Measurements from ENCODE around the gene MKI67.

The MKI67 gene

DNA sequence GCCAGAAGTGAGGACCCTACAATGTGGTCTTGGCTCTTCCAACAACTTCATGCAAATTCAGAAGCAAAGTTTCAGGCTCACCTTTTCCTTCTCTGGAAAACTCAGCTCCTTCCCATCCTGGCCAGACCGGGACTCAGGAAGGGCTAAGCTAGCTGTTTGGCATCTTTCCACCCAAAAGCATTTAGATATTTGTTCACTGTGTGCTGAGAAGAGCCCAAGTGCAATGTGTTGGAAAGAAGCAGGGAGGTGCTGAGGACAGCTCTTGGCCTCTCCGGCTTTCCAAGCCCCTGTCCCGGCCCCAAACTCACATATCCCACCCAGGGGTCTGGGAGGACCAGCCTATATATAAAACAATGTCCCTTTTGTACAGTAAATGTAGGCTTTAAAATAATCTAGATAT, 44.5 kb downstream of the MKI67 start:
- DNase-seq: no peak

DNA sequence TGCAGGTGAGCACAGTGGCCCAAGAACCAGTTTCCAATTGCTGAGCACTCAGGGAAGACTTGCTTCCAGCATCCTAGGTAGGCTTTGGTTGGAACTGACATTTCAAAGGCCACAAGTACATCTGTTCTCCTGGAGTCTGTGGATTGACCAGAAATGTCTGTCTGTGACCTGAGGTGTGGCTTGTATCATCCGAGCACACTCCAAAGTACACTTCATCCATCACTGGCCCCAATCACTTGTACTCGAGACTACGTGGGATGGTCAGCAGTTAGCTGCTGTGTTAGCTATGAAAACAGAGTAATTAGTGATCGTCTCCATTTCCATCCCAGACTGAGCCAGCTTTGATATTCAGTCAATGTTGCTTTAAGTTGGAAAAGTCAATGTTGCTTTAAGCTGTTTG, 45.0 kb downstream of the MKI67 start:
- no peak for DNase-seq

DNA sequence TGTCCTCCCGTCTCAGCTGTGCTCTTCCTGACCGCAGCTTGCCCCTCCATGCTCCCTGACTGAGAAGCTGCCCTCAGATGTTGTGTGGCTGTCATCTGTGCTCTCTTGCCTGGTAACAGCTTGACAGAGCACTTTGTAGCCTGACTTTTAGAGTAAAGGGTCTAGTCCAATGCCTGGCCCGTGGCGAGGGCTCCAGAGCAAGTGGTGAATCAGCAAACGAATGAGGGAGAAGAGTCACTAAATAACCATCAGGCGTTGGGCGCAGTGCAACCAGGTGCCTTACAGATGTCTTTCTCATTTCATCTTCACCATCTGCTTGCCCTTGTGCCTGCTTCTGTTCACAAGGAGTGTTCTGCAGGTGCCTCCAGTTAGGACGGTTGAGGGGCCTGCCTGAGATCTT, 45.6 kb downstream of the MKI67 start:
- no peak for DNase-seq

DNA sequence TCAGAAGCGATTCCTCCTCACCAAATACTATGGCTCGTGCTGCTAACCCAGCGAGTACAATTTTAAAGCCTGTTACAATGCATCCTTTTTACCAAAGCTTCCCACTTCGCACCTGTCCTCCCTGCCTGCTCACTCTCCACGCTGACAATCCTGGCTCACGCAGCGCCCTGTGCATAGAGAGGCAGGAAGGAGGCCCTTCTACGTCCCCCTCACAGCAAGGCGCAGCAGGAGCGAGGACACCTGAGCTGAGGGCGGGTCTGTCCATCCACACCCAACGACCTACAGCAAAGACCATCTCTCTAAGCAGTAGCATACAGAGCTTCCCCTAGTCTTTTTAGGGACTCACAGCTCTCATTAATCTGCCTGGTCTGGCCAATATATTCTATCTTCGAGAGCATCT, 46.0 kb downstream of the MKI67 start:
- no peak for DNase-seq

DNA sequence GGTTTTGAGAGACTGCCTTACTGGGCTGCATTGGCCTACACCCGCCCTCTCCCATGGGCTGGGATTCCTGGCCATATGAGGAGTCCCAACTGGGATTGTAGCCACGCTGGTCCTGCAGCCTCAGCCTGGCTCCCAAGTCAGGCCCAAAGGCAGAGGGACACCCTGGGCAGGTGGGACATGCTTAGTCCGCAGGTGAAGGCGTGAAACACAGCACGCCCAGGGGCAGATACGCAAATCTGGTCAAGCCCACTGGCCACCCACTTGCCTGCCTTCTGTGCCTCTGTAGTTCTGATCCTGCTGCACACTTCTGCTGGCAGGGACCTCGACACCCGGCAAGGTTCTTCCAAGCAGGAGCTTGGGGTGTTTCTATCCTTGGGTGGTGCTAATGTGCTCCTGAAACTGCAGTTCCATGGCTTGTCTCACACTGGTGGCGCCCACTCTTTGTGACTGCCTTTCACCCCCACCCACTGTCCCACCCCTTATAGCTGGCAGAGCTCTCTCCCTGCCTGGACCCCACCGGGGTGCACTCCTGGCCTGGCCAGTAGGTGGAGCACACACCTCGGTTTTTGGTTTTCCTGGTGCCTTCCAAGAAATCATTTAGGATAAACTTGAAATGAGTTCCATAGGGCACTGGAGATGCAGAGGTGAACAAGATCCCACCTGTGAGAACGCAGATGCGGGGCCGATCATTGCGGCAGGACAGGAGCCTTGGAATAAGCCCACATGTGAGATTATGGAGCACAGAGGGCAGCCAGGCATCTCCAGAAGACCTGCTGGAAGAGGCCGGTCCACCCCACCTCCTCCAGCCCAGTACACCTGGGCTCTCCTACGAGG, 47.9 kb downstream of the MKI67 start:
- no peak for DNase-seq

DNA sequence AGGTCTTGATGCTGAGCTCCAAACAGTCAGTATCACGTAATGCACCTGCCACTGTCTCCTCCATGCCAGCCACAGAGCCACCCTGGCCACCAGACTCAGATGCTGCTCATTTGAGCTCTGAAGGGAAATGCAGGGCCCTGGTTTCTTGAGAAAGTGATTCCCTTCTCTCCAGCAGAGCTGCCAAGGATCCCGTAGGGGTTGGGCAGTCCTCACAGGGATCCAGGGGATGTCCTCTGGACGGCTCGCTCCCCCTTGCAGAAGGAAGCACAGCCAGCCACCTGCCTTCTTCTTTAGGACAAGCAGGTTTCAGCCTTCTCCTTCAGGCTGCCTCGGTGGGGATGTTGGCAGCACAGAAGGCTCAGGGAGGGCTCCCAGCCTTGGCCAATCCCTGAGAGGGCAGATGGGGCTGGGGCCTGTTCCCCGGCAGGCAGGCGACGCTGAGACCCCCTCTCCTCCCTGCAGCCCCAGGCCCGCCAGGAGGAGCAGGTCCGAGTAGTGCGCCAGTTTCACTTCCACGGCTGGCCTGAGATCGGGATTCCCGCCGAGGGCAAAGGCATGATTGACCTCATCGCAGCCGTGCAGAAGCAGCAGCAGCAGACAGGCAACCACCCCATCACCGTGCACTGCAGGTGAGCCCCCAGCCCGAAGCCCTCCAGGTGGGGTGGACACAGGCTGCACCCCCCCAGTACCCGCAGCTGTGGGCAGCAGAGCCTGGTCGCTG, 48.9 kb downstream of the MKI67 start:
- DNase-seq: no peak

DNA sequence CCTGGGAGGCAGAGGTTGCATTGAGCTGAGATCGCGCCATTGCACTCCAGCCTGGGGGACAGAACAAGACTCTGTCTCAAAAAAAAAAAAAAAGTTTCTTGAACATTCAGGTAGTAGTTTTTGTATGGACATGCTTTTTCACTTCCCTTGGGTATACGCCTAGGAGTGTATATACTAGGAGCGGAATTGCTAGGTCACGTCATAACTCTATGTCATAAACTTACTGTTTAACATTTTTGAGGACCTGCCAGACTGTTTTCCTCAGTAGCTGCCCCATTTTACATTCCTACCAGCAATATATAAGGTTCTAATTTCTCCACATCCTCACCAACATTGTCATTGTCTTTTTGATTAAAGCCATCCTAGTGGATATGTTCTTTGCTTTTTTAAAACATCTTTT, 51.6 kb downstream of the MKI67 start:
- DNase-seq: no peak

DNA sequence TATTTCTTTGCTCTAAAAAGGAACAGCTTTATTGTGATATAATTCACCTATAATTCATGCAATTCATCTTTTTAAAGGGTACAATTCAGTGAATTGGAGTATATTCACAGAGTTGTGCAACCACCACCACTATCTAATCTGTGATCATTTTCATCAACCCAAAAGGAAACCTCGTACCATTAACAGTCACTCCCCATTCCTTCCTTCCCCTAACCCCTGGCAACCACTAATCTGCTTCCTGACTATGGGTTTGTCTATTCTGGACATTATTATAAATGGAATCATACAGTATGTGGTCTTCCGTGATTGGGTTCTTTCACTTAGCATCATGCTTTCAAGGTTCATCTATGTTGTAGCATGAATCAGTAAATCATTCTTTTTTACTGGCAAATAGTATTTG, 52.3 kb downstream of the MKI67 start:
- no peak for DNase-seq

DNA sequence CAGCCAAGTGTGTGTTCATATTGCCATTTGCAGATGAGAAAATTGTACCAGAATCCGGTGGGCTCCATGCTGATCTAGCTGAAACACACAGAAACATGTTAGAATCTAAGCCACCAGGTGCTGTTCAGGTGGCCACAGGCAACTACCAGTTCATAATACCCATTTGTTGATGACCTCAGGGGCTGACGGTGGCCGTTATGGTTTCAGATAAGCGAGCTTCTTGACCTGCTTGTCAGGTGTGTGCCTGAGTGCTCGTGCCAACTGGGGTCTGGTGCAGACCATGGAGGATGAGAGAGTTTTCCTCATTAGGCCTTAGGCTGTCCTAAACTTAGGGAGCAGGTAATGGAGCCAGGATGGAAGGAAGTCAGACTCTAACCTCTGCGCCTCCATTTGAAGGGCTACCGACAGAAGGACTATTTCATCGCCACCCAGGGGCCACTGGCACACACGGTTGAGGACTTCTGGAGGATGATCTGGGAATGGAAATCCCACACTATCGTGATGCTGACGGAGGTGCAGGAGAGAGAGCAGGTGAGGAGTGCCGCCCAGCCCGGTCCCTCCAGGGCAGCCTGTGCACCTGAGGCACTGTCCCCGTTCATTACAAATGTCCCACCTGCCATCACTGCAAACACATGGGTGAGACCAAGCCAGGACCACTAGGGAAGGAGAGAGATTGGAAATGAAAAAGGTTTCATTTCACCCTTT, 53.1 kb downstream of the MKI67 start:
- DNase-seq: no peak

DNA sequence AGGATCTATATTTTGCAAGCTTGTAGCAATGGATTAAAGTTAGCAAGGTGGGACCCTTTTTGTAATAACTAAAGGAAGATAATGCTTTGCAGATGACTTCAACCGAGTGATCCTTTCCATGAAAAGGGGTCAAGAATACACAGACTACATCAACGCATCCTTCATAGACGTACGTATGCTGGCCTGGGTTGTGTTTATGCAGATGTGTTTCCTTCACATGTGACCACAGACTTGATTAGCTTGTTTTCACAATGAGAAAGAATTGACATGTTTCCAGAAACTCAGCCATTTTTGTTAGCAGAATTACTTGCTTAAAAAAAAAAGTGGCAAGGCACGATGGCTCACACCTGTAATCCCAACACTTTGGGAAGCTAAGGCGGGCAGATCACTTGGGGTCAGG, 54.2 kb downstream of the MKI67 start:
- no peak for DNase-seq

DNA sequence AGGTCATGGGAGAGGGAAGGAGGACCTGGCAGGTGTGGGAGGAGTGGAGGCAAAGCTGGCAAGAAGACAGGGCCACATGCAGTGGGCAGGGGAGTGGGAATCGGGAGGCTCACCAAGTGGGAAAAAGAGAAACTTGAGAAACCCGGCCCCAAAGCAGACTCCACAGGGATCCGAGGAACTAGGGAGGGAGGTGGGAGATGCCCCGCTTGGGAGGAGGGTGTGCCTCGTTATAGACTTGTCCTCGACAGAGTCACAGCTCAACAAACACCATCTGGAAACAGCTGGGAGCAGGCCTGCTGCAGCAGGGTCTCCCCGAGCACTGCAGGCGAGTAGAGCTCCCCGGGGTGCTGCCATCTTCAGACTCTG, 54.8 kb downstream of the MKI67 start:
- no peak for DNase-seq

DNA sequence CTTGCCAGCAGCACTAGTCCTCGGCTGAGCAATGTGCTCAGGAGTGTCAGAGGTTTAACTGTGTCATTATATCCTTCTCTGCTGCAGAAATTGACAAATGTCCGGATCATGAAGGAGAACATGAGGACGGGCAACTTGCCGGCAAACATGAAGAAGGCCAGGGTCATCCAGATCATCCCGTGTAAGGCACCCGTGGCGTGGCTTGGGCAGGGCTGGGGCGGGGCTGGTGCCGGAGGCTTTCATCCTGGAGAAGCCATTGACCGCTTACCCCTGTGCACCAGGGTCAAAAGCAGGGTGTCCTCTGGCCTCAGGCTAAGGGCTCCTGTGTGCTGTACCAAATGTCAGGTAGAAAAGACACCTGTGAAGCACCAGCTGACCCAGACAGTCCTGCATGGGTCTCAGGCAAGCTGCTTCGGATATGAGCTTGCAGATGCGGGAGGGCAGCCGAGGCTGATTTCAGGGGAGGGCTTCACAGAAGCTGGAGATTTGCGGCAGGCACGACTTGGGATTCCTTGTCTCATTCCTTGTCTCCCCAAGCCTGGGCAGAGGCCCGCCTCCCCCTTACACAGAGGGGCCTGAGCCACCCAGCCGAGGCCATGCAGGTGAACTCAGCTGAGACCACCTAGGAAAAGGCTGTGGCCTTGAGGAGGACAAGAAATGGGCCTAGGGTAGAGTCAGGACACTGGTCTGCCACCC, 55.4 kb downstream of the MKI67 start:
- no peak for DNase-seq

DNA sequence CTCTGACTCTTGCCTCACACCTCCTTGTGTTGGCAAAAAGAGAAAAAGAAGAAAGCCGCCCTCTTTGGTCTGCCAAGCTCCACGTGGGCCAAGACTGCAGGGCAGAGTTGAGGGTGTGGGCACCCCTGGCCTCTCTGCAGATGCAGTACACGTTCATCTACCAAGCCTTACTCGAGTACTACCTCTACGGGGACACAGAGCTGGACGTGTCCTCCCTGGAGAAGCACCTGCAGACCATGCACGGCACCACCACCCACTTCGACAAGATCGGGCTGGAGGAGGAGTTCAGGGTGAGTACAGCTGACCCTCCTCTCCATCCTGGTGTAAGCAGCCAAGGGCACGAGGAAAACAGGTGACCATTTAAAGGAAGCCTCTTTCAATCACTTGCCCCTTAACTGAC, 56.1 kb downstream of the MKI67 start:
- DNase-seq: no peak

DNA sequence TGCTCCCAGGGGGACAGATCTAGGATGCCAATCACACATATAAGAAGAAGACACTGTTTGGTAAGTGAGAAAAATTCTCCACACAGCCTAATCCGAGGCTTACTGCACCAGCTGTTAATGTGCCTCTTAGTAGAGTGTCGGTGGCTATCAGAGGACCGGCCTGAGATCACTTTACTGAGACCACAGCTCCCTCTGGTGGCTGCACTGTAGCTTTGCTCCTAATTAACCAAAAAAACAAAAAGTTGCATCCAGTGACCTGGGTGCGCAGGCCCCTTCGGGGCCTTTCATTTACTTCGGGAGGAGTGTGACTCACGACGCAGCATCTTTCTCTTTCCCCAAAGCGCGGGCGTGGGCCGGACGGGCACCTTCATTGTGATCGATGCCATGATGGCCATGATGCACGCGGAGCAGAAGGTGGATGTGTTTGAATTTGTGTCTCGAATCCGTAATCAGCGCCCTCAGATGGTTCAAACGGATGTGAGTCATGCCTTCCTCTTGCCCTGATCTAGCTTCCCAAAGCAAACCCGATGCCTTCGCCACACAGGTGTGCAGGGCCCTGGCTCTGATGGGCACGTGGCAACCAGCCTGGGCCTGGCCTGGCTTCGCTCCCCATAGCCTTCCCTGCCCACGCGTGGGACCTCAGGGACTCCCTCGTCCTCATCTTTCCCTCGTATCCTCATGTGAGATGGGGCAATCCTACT, 56.7 kb downstream of the MKI67 start:
- DNase-seq: peak; percentile 39

DNA sequence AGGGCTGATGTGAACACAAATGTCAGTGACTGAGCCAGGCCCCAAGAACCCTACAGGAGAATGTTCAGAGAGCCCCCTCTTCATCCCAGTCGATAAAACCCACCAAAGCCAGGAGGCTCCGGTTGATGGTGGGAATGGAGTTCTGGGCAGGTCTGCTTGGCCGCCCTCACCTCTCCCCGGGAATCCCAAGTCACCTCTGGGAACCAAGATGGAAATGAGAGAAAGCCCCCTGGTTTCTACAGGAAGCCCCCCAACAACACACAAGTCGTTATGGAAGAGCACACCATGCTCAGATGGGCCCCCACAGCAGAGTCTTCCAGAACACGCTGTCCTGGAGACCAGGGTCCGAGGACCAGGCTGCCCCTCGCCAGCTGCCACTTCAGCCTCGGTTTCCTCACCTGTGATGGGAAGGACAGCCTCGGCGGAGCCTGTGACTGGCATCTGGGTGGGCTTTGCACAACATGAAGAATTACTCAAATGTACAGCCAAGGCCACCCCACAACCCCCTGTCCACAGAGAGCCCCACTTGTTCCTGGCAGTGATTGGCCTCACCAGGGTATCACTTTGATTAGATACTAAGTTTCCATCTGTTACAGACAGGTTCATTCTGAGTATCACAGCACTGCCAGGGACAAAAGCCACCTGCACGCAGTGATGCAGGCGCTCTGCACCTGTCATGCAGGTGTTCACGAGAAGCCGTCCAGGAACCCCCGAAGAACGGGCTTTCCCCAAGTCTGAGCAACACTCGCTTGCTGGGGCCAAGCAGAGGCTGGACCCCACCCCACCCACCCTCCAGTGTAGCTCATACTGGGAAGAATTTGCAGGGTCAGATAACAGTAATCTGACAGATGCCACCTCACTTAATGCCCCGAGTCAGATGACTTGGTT, 57.6 kb downstream of the MKI67 start:
- no peak for DNase-seq

DNA sequence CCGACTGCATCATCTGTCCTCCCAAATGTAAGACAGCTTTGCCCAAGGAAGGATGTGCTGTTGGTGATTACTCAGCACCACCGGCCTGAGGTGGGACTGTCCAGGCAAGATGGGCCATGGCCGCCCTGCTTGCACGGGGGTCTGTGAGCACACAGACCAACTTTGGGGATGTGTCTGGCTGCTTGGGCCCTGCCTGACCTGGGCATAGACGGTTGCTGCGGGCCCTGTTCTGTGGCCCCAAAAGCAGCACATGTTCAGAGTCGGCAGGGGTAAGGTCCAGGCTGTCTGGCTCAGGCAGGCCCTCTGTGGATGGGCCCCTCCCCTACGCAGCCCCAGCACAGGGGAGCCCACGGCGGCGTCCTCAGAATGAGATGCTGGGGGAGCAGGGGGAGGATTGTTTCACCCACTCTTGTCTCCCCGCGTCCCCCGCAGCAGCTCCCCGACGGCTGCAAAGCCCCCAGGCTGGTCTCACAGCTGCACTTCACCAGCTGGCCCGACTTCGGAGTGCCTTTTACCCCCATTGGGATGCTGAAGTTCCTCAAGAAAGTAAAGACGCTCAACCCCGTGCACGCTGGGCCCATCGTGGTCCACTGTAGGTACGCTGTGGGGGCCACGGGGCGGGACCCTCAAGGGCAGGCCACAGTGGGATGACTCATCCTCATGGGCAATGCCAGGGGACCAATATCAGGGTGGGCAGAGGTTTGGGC, 58.4 kb downstream of the MKI67 start:
- DNase-seq: no peak

DNA sequence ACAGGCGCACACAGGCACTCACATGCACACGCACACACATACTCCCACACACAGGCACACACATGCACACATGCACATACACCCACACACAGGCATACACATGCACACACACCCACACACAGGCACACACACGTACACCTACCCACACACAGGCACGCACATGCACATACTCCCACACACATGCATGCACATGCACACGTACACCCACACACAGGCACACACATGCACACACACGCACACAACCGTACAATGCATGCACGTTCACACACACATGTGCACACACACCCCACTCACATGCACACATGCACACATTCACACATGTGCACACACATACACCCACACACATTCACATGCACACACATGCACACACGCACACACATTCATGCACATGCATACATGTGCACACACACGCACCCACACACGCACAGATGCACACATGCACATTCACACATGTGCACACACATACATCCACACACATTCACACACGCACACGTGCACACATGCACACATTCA, 59.3 kb downstream of the MKI67 start:
- DNase-seq: no peak

DNA sequence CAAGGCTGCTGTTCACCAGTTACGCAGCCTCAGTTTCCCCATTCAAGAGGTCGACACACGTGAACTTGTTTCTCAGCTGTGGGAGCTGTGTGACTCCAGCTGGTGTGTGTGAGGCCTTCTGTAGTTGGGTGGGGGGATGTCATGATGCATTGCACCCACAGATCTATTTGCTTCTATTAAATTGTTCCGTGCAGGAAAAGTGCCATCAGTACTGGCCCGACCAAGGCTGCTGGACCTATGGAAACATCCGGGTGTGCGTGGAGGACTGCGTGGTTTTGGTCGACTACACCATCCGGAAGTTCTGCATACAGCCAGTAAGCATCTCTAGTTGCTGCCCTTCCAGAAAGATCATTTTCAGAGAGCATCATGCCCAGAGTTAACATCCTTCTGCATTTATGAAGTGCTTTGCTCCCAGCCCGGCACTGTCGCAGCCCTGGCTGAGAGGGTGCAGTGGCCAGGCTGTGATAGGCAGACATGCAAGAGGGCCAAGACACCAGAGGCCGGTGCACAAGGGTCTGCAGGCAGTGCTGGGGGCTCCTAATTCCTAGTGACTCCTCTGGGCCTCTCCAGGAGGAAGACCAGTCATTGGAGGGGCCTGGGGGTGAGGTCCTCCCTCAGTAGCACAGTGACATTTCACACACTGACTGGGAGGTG, 60.2 kb downstream of the MKI67 start:
- no peak for DNase-seq

DNA sequence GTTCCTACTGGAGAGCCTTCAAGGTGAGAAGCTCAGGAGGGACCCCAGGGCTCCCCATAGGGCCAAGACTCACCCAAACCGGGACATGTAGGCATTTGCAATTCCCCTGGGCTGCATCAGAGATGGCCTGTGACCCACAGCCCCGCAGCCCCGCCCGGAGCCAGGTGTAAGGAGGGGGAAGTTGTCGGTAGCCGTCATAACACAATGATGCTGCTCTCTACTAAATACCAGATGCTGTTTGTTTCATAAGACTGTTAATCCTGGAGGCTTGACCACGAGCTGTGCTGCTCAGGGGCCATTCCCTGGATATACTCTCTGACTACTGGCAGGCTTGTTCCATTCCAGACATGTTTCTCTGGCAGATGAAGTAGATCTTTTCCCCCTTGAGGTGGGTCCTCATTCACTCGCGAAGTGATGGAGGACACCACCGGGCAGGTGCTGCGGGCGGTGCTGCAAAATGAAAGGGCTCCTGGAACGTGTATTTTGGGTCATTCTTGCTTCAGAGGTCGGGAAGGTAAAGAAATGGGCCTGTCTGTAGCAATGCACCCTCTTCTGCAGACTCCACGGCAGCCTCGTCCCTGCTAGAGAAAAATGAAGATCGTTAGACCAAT, 61.1 kb downstream of the MKI67 start:
- DNase-seq: no peak
